AG04450 (cell line): ENCODE data around the gene CTBS. TPM values are rescaled to one million over a fixed set of nuclear protein-coding genes. Genes with fewer than 3 reads are reported as not detected.

Source experiments
- CTCF ChIA-PET: fragments of 300-600, 350-600 bp; formaldehyde crosslinking; extraction: SDS; loops from one replicate; lab custom pipeline; 2022; ENCODE audit warnings: antibody characterized with exemption, inconsistent platforms; lab: Charles Lee
- POLR2A ChIA-PET: fragments of 350-600 bp; formaldehyde crosslinking; extraction: SDS; loops from one replicate; lab custom pipeline; 2021; ENCODE audit warnings: antibody characterized with exemption, inconsistent platforms; lab: Yijun Ruan, JAX
- DNase-seq: peaks from one replicate; pipeline ENCODE4 v3.0.0-alpha.2; 2011; ENCODE audit warnings: low read depth, low spot score
- H3K27ac ChIP-seq: one replicate; pipeline ENCODE4 v1.5.1; 2012; ENCODE audit warnings: low read depth, low read length, control low read depth
- H3K27me3 ChIP-seq: one replicate; pipeline ENCODE4 v1.6.0; 2012; ENCODE audit warnings: low read length; ENCODE audit not compliant: control insufficient read depth, insufficient read depth
- H3K4me3 ChIP-seq: 2 replicates; pipeline ENCODE4 v1.5.1; 2011; ENCODE audit warnings: mild to moderate bottlenecking, low read depth, low read length, control low read depth
- H3K9me3 ChIP-seq: 2 replicates; pipeline ENCODE4 v1.5.1; 2012; ENCODE audit warnings: low read length; ENCODE audit not compliant: control insufficient read depth, insufficient read depth
- CTCF ChIP-seq: IDR thresholded peaks from 2 replicates; pipeline ENCODE4 v1.5.1; 2011; ENCODE audit warnings: low read depth, low read length, control low read depth, inconsistent platforms
- polyA plus RNA-seq: library from polyadenylated mRNA; depleted of rRNA; stranded (reverse); fragments of >200 nt; gene quantifications from 2 replicates; pipeline ENCODE4 v1.2.3, GENCODE V29; 2011; rRNA removed

The CTBS gene
- polyA plus RNA-seq, 1 experiment, result 37.3 TPM

GRCh38 chr1:84505493-84506001 is 68.7 kb downstream of the CTBS start:
- H3K27me3 ChIP-seq, result no peaks in the 10 kb centered on the region
- CTCF ChIA-PET, result interaction anchor here (0.7 to 3.2 kb wide), 6 partner anchors 63 to 365 kb away, joined by 3 to 16 read pairs (median 4); no protein-coding TSS in a partner anchor

GRCh38 chr1:84504580-84505492 is 69.4 kb downstream of the CTBS start:
- DNase-seq, result peak; percentile 38
- TF ChIP-seq CTCF, result peak; percentile 33; the same call in 1 of the 2 replicates
- Histone ChIP-seq H3K9me3 (peaks cover 4% of the 10 kb centered on the region), H3K27me3 (no peaks in the 10 kb centered on the region), H3K4me3 (peak overlapping the region; percentile 76), H3K27ac (peak overlapping the region; percentile 97)
- POLR2A ChIA-PET, result interaction anchor here (1.5 to 2.6 kb wide), 3 partner anchors 25 to 427 kb away, joined by 5 to 35 read pairs (median 6); partner anchors contain the start of gene CTBS
- CTCF ChIA-PET, result interaction anchor here (1.1 to 3.2 kb wide), 4 partner anchors 63 to 268 kb away, joined by 3 to 16 read pairs (median 6); no protein-coding TSS in a partner anchor

More at GRCh38 chr1:84505493-84506001, 68.7 kb downstream of the CTBS start:
- POLR2A ChIA-PET, result interaction anchor here (0.9 to 2.6 kb wide), 10 partner anchors 26 to 428 kb away, joined by 3 to 35 read pairs (median 4); partner anchors contain the start of gene CTBS
- peak overlapping the region; percentile 97 for H3K27ac ChIP-seq
- H3K9me3 ChIP-seq, result peaks cover 4% of the 10 kb centered on the region
- peak overlapping the region; percentile 76 for H3K4me3 ChIP-seq
- no peak for DNase-seq
- no peak for TF ChIP-seq CTCF

GRCh38 chr1:84502927-84503326 is 71.3 kb downstream of the CTBS start:
- no peak for TF ChIP-seq CTCF
- DNase-seq, result no peak
- peaks cover 2% of the 10 kb centered on the region; the same call in 1 of the 2 replicates for H3K9me3 ChIP-seq
- H3K4me3 ChIP-seq, result no peak overlapping the region
- CTCF ChIA-PET, result interaction anchor here (1.1 kb wide), 1 partner anchor 240 kb away, joined by 3 read pairs; no protein-coding TSS in a partner anchor
- H3K27ac ChIP-seq, result no peak overlapping the region
- POLR2A ChIA-PET, result no interaction called here
- H3K27me3 ChIP-seq, result no peaks in the 10 kb centered on the region

Other genes starting within 250 kb of the CTBS start
- gene DNASE2B, start 176.0 kb downstream of the CTBS start, polyA plus RNA-seq, result not detected in 2 replicates
- 36.4 and 46.5 TPM in 2 replicates for gene RPF1, start 95.2 kb downstream of the CTBS start, polyA plus RNA-seq
- gene SPATA1, start 68.1 kb downstream of the CTBS start, polyA plus RNA-seq, result 0.81 and 0.99 TPM in 2 replicates
- 124 and 136 TPM in 2 replicates for gene GNG5, start 67.9 kb downstream of the CTBS start, polyA plus RNA-seq
- 21.4 and 31.7 TPM in 2 replicates for gene SSX2IP, start 116.0 kb upstream of the CTBS start, polyA plus RNA-seq